Endometrial microvascular endothelial cells (primary cell): ENCODE data around the gene RPL21. TPM values are rescaled to one million over a fixed set of nuclear protein-coding genes. Genes with fewer than 3 reads are reported as not detected.
"Not testable (repeated sequence)": the region's sequence is repeated elsewhere in the genome, so short reads cannot be mapped to it uniquely, and the experiment has no call there.

ENCODE experiments used
- in situ Hi-C: cut with HindIII; loops from 2 replicates; pipeline ENCODE4 v1.10.0; 2017; ENCODE audit warnings: low sequenced_read_pairs, low pct_unique_long_range_greater_than_20kb; ENCODE audit errors: inconsistent ontology term
- total RNA-seq: library from RNA; depleted of rRNA; stranded (reverse); fragments of >200 nt; gene quantifications from one replicate; pipeline ENCODE4 v1.2.3, GENCODE V29; 2015; ENCODE audit errors: inconsistent ontology term

The RPL21 gene
- 824 TPM for total RNA-seq

- in situ Hi-C loops = no loop called here
Observed at GRCh38 chr13:27251166-27252091, at the start of gene RPL21. TSS of gene RPL21 (plus strand) at chr13:27251558. CDS start at chr13:27253777, 2,219 bp downstream.

- in situ Hi-C loops = no loop called here
Observed at GRCh38 chr13:27201661-27202060, 49.7 kb upstream of the RPL21 start.

GRCh38 chr13:27203186-27203585, 48.2 kb upstream of the RPL21 start:
- in situ Hi-C loops = no loop called here

GRCh38 chr13:27203854-27204253, 47.5 kb upstream of the RPL21 start:
- in situ Hi-C loops = no loop called here

GRCh38 chr13:27208514-27208913, 42.8 kb upstream of the RPL21 start:
- in situ Hi-C loops = no loop called here

- in situ Hi-C loops = no loop called here
Observed at GRCh38 chr13:27211271-27211670, 40.1 kb upstream of the RPL21 start.

GRCh38 chr13:27211771-27212364, 39.5 kb upstream of the RPL21 start:
- in situ Hi-C loops = no loop called here

GRCh38 chr13:27213386-27213785, 38.0 kb upstream of the RPL21 start:
- in situ Hi-C loops = not testable (repeated sequence)

- in situ Hi-C loops = not testable (repeated sequence)
Observed at GRCh38 chr13:27217791-27218190, 33.6 kb upstream of the RPL21 start.

- in situ Hi-C loops = not testable (repeated sequence)
Observed at GRCh38 chr13:27218861-27219260, 32.5 kb upstream of the RPL21 start.

GRCh38 chr13:27219611-27220010, 31.7 kb upstream of the RPL21 start:
- in situ Hi-C loops = no loop called here

- in situ Hi-C loops = not testable (repeated sequence)
Observed at GRCh38 chr13:27222100-27222499, 29.3 kb upstream of the RPL21 start.

GRCh38 chr13:27226991-27227390, 24.4 kb upstream of the RPL21 start:
- in situ Hi-C loops = no loop called here

GRCh38 chr13:27228131-27228530, 23.2 kb upstream of the RPL21 start:
- in situ Hi-C loops = no loop called here

- in situ Hi-C loops = no loop called here
Observed at GRCh38 chr13:27229642-27230041, 21.7 kb upstream of the RPL21 start.

- in situ Hi-C loops = no loop called here
Observed at GRCh38 chr13:27233964-27234363, 17.4 kb upstream of the RPL21 start.

- in situ Hi-C loops = no loop called here
Observed at GRCh38 chr13:27236478-27236877, 14.9 kb upstream of the RPL21 start.

- in situ Hi-C loops = no loop called here
Observed at GRCh38 chr13:27242702-27243101, 8.7 kb upstream of the RPL21 start.

GRCh38 chr13:27245610-27246009, 5.7 kb upstream of the RPL21 start:
- in situ Hi-C loops = no loop called here

GRCh38 chr13:27250833-27251165, 559 bp upstream of the RPL21 start:
- in situ Hi-C loops = no loop called here
